ENCODE measurements around the gene LHFPL3. TPM values are rescaled to one million over a fixed set of nuclear protein-coding genes. Genes with fewer than 3 reads are reported as not detected.

Gene LHFPL3
- total RNA-seq, 4 donors from 2014 or later: not detected

DNA sequence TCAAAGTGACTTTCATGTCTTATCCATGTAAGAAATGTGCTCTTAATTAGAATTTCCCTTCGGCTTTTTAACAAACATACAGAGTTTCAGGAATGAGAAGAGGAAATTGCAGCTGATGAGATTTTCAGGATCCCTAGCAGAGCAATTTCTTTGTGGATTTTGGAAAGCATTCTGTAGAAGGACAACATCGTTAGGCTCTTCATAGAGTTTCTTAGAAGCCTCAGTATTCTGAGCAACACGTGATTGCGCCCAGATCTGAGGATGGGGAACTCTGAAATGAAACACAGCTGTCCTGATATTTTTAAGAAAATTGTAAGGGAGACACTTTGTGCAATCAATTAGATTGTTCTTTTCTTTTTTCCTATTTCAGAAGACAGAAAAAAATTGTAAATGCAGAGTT, 85.8 kb downstream of the LHFPL3 start:
- DNase-seq: no peak
- Histone ChIP-seq H3K27me3 (no peaks in the 10 kb centered on the region), H3K4me3 (no peak overlapping the region), H3K4me1 (no peaks in the 10 kb centered on the region), H3K9me3 (no peaks in the 10 kb centered on the region), H3K27ac (no peak overlapping the region), H3K36me3 (no peaks in the 10 kb centered on the region)
- TF ChIP-seq, protein P1, sequence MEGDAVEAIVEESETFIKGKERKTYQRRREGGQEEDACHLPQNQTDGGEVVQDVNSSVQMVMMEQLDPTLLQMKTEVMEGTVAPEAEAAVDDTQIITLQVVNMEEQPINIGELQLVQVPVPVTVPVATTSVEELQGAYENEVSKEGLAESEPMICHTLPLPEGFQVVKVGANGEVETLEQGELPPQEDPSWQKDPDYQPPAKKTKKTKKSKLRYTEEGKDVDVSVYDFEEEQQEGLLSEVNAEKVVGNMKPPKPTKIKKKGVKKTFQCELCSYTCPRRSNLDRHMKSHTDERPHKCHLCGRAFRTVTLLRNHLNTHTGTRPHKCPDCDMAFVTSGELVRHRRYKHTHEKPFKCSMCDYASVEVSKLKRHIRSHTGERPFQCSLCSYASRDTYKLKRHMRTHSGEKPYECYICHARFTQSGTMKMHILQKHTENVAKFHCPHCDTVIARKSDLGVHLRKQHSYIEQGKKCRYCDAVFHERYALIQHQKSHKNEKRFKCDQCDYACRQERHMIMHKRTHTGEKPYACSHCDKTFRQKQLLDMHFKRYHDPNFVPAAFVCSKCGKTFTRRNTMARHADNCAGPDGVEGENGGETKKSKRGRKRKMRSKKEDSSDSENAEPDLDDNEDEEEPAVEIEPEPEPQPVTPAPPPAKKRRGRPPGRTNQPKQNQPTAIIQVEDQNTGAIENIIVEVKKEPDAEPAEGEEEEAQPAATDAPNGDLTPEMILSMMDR (IDR thresholded peaks at IDR 0.05): no peak
- no peak for TF ChIP-seq POLR2A (IDR thresholded peaks at IDR 0.05)

DNA sequence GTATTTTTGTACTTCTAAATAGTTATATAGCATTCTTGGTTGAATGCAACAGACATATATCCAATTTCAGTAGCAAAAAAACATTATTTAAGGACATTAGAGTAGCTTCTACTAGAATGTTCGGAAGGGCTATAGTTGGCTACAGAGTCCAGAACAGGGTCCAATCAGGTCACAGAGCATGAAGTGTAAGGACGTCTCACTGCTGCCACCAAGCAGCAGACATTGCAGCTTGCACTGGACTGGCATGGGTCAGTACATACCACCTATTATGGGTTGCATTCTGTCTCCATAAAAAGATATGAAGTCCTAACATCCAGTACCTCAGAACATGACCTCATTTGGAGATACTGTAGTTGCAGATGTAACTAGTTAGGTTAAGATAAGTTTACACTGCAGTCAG, 87.3 kb downstream of the LHFPL3 start:
- no peaks in the 10 kb centered on the region for H3K27me3 ChIP-seq
- no peak for DNase-seq
- no peaks in the 10 kb centered on the region for H3K4me1 ChIP-seq
- no peaks in the 10 kb centered on the region for H3K36me3 ChIP-seq
- H3K9me3 ChIP-seq: no peaks in the 10 kb centered on the region
- no peak for TF ChIP-seq POLR2A (IDR thresholded peaks at IDR 0.05)
- TF ChIP-seq, protein P1 (IDR thresholded peaks at IDR 0.05): no peak
- no peak overlapping the region for H3K27ac ChIP-seq
- H3K4me3 ChIP-seq: no peak overlapping the region

DNA sequence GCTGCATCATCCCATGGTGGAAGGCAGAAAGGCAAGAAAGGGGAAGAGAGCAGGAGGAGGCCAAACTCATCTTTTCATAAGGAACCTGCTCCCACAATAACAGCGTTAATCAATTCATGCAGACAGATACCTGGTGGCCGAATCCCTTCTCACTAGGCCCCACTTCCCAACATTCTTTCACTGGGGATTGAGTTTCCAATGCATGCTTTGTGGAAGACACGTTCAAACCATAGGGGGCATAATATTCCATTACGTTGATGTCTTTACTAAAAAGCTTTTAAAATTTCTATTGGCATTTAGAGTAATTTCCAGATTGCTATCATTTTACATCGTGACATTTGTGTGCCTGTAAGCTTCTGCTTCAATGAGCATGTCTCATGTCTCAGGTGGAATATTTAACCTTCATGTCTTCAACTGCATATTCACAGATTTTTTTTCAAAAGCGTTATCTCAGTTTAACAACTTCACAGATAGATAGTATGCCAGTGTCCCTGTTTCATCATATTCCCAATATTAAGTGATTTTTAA, 88.5 kb downstream of the LHFPL3 start:
- Histone ChIP-seq H3K9me3 (no peaks in the 10 kb centered on the region), H3K36me3 (no peaks in the 10 kb centered on the region), H3K27me3 (no peaks in the 10 kb centered on the region), H3K4me1 (no peaks in the 10 kb centered on the region), H3K27ac (no peak overlapping the region), H3K4me3 (no peak overlapping the region)
- TF ChIP-seq, protein P1 (IDR thresholded peaks at IDR 0.05): no peak
- no peak for TF ChIP-seq POLR2A (IDR thresholded peaks at IDR 0.05)
- DNase-seq: no peak

DNA sequence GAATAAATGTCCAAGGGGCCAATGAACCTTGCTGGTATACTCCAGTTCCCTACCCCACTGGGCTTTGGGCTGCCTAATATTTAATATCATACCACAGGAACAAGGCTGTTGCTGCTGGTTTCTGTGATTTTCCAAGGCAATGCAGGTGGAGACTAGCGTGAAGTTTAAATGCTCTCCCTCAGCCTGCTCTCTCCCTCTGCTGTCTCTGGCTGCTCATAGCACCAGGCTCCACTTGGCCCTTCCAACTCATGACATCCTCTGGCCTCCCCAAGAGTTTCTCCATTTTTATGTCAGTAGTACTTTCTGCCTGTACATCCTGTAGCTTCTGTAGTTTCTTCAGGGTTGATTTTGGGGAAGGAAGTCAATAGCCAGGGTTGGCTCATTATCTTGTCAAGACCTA, 103.5 kb downstream of the LHFPL3 start:
- no peaks in the 10 kb centered on the region for H3K27me3 ChIP-seq
- no peak for DNase-seq
- H3K4me1 ChIP-seq: no peaks in the 10 kb centered on the region
- H3K9me3 ChIP-seq: no peaks in the 10 kb centered on the region
- no peak overlapping the region for H3K27ac ChIP-seq
- no peak overlapping the region for H3K4me3 ChIP-seq
- H3K36me3 ChIP-seq: no peaks in the 10 kb centered on the region
- TF ChIP-seq POLR2A (IDR thresholded peaks at IDR 0.05): no peak
- TF ChIP-seq, protein P1 (IDR thresholded peaks at IDR 0.05): no peak

DNA sequence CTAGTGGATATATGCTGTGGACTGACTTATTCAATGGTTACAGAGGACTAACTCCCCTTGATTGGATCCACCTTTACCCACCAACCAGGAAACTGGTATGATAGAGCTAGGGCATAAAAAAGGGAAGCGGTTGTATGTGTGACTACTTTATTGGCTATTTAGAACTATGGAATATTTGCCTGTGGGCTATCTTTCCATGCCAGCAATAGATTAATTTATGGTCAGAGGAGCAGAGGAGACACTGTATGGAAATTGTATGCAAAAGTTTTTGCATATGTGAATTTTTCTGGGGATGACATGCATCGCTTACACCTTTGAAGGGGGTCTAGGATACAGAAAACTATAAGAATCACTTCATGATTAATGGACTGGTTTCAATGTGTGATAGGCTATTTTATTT, 105.7 kb downstream of the LHFPL3 start:
- Histone ChIP-seq H3K4me1 (no peaks in the 10 kb centered on the region), H3K4me3 (no peak overlapping the region), H3K27me3 (no peaks in the 10 kb centered on the region), H3K9me3 (no peaks in the 10 kb centered on the region), H3K36me3 (no peaks in the 10 kb centered on the region), H3K27ac (no peak overlapping the region)
- no peak for DNase-seq
- TF ChIP-seq POLR2A (IDR thresholded peaks at IDR 0.05): no peak
- TF ChIP-seq, protein P1 (IDR thresholded peaks at IDR 0.05): no peak

DNA sequence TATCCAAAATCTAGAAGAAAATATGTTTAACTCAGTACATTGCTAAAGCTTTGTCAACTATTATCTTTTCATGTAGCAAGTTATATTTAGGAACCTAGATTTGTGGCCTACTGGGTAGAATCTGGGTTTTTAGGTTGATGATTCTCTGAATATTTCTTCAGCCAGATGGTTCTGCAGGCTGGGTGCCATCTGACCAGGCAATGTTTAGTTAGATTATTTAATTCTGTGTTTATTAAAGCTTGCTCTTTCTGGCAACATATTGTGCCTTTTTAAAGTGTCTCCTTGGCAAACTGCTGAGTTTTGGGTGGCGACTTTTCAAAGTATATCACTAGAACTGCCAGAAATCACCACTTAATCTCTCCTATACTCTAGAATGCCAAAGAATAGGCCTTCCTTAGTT, 114.1 kb downstream of the LHFPL3 start:
- Histone ChIP-seq H3K9me3 (no peaks in the 10 kb centered on the region), H3K36me3 (no peaks in the 10 kb centered on the region), H3K4me1 (no peaks in the 10 kb centered on the region), H3K27me3 (no peaks in the 10 kb centered on the region), H3K27ac (no peak overlapping the region), H3K4me3 (no peak overlapping the region)
- DNase-seq: no peak
- TF ChIP-seq, protein P1 (IDR thresholded peaks at IDR 0.05): no peak

Measured in Peyer's patch (tissue), 4 donors.